GM15510 (cell line): ENCODE results near the gene CLEC4A.

Source experiments
- POLR2A ChIP-seq: IDR thresholded peaks from 3 replicates; pipeline ENCODE4 v1.6.1; 2011; ENCODE audit warnings: borderline replicate concordance; ENCODE audit not compliant: insufficient read length; ENCODE audit errors: extremely low read depth

Gene CLEC4A

DNA sequence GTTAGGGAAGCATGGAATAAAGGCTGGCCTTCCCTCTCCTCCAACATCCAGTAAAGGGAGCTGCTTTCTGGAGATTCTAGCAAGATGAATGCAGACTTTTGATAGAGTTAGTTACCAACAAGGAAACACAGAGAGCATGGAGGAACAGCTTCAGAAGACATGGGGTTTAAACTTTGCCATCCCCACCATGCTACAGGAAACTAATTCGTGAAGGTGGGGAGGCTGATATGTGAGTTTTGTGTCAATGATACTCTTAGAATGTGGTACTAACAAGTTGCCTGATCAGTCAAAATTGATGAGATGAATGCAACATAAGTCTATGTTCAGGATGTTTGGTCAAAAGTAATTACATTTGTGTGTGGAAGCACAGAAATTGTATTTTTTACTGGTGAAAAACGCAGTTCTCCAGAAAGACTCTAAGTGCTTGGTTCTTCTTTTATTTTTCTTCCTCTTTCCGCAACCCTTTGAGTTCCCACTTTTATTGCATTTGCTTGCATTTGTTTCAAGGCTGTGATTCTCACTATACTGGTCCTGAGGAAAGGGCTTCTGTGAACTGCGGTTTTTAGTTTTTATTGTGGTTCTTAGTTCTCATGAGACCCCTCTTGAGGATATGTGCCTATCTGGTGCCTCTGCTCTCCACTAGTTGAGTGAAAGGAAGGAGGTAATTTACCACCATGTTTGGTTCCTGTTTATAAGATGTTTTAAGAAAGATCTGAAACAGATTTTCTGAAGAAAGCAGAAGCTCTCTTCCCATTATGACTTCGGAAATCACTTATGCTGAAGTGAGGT is at the start of gene CLEC4A:
Gene CLEC4A (plus strand): TSS at position 494 of the 789 bp plus-strand sequence. CDS start 262 bp downstream, at position 756.
- no peak for TF ChIP-seq POLR2A

- no peak for TF ChIP-seq POLR2A
Measured at GRCh38 chr12:8075935-8076334, 47.5 kb upstream of the CLEC4A start.

GRCh38 chr12:8076366-8076765 is 47.1 kb upstream of the CLEC4A start:
- no peak for TF ChIP-seq POLR2A

DNA sequence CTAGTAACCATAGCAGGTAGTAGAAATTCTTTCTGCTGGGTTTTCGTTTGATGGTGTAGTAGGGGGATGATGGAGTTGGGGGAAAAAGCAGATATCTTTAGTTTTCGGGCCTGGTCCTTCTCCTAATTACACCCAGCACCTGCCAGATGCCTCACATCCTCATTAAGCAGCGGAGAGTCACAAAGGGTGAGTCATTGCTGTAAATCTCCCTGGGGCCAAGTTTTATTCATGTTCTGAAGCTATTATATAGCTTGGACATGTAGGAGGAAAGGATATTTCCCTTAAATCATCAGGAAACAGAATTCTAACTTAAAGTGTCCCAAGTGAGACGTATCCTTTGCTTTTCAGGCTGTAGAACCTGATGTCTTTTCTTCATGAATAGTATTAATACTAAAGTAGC is 46.2 kb upstream of the CLEC4A start:
- no peak for TF ChIP-seq POLR2A

DNA sequence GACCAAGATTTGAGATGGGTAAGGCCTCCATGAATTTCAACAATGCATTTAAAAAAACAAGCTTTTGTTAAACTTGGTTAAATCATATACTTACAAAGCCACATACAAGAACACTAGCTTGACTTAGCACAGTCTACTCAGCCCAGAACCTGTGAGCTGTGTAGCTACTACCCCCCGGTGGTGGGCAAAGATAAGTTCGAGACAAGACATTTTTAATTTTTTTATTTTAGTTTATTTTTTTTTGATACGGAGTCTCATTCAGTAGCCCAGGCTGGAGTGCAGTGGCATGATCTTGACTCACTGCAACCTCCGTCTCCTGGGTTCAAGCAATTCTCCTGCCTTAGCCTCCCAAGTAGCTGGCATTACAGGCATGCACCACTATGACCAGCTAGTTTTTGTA is 45.0 kb upstream of the CLEC4A start:
- TF ChIP-seq POLR2A = no peak

DNA sequence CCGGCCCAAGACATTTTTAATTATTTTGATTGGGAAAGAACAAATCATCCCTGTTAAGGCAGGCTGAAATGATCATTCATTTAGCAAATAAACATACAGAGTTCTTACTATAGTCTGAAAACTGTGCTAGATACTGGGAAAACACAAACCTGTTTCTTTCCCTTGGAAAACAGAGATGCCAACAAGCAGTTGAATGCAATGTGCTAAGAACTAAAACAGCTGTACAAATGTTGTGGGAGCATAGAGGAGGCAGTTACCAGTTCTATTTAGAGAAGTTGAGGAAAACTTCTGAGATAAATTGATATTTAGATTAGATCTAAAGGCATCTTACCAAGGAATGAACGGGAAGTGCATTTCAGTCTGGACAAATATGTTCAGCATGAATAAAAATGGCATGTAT is 44.5 kb upstream of the CLEC4A start:
- TF ChIP-seq POLR2A = no peak

DNA sequence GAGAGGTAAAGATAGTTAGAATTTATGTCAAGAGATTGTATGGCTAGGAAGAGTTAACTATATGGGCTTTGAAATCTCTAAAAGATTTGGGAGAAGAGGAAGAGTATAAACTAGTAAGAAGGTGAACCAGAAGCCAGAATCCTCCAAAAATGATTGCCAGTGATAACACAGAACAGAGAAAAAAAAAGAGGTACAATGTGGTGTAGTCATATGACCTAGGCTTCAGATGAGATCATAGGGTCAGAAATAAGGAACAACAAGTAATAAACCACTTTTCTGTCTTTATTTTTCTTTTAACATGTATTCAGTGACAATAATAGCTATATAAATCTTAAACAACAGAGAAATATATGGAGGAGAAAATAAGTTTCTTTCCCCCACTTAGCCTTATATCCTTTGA is 43.3 kb upstream of the CLEC4A start:
- no peak for TF ChIP-seq POLR2A

DNA sequence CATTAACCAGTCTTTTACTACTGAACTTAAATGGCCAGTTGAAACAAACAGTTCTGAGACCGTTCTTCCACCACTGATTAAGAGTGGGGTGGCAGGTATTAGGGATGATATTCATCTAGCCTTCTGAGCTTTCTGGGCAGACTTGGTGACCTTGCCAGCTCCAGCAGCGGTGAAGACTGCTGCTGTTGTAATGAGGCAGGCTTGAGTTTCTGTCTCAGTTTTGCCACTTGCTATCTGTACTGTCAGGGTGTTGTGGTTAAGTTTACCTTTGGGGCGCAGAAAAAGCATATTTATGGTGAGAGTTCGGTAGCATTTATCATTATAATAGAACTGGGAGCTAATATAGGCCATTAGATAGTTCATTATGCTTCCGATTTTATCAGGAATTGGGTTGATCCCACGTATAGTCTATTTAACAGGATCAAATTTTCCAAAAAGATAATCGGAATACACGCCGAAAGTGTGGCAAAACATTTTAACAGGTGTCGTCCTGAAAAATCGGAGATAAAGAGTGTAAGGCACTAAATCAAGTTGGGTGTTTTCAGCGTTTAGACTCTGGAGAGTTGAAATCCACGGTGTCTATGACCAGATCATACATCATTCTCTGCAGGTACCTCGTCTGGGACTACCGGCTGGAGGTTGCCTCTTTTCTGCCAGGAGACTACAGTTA is 42.0 kb upstream of the CLEC4A start:
- no peak for TF ChIP-seq POLR2A

DNA sequence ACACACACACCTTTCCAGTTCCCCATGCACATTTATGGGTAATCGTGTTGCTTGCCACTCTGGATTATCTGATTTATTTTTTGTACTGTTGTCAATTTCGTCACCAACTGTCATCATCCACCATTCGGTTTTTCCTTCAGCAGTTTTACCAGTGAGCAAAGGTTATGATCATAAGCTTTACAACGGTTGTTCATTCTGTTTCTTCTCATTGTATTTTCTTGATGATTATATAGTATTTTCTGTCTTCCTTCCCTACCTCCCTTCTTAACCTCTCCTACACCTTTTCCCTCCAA is 40.7 kb upstream of the CLEC4A start:
- no peak for TF ChIP-seq POLR2A

GRCh38 chr12:8087666-8088065 is 35.8 kb upstream of the CLEC4A start:
- no peak for TF ChIP-seq POLR2A

DNA sequence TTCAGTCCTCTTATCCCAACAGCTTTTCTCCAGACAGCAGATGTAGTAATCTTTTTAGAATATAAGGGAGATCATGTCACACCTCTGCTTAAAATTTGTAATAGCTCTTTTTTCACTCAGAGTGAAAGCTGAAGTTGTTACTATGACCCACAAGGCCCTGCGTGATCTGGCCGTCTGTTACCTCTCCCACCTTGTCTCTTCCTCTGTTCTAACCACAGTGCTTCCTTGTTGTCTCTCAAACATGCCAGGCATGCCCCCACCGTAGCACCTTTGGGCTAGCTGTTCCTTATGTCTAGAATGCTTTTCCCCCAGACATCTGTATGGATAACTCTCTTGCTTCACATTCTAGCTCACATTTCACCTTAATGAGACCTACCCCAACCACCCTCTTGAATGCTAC is 34.8 kb upstream of the CLEC4A start:
- no peak for TF ChIP-seq POLR2A

- no peak for TF ChIP-seq POLR2A
Measured at GRCh38 chr12:8089716-8090115, 33.7 kb upstream of the CLEC4A start.

DNA sequence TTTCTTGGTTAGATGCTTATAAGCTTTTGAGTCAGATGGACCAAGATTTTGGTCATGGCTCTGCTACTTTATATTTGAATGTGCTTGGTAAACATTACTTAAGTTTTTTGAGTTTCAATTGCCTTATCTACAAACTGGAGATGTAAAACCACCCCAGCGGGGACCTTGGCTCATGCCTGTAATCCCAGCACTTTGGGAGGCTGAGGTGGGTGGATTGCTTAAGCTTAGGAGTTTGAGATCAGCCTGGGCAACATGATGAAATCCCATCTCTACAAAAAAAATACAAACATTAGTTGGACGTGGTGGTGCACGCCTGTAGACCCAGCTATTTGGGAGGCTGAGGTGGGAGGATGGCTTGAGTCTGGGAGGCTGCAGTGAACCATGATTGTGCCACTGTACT is 30.1 kb upstream of the CLEC4A start:
- TF ChIP-seq POLR2A = no peak

- TF ChIP-seq POLR2A = no peak
Measured at GRCh38 chr12:8096281-8096915, 27.0 kb upstream of the CLEC4A start.

DNA sequence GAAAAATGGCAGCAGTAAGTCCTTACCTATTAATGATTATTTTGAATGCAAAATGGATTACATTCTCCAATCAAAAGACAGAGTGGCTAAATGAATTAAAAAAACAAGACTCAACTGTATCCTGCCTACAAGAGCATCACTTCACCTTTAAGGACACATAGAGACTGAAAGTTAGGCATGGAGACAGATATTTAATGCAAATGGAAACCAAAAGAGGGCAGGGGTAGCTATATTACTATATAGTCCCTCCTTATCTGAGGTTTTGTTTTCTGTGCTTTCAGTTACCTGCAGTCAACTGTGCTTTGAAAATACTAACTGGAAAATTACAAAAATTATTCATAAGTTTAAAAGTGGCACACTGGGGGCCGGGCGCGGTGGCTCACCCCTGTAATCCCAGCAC is 24.2 kb upstream of the CLEC4A start:
- no peak for TF ChIP-seq POLR2A
